ENCODE measurements around the gene GALNT14. TPM values are rescaled to one million over a fixed set of nuclear protein-coding genes. Genes with fewer than 3 reads are reported as not detected.

The GALNT14 gene
- total and polyA plus RNA-seq, 10 of the 15 experiments (the other 5 are each of a cell fraction or from before 2014, with no cell fraction given) = 3.7 to 17.8 (median 6.0) TPM

DNA sequence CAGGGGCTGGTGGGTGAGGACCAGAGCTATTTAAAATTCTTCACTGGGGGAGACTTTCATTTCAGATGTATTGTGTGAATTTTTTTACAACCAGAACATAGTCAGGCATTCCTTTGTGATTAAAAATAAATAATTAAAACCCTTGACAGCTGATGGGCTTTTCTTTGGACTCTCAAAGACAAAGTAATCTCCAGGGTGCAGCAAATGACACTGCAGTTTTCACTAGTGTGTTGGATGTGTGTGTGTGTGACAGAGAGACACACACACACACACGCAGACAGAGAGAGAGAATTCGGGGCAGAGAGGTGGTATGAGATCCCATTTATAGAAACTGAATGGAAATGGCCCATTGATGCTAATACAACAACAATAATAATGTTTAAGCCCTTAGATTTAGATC is 10.3 kb upstream of the GALNT14 start:
- Histone ChIP-seq H3K4me1 (ENCODE audit: control insufficient read depth, insufficient read depth, low read length) (no peaks in the 10 kb centered on the region), H3K9ac (ENCODE audit: control insufficient read depth, insufficient read depth, low read length) (no peak overlapping the region), H2AFZ (ENCODE audit: control insufficient read depth, low read depth, low read length) (no peak overlapping the region), H3K79me2 (ENCODE audit: control insufficient read depth, insufficient read depth, low read length) (no peaks in the 10 kb centered on the region), H3K9me3 (replicated peaks; ENCODE audit: control insufficient read depth, insufficient read depth, low read length) (peaks cover 2% of the 10 kb centered on the region; the same call in 1 of the 3 replicates), H3K27ac (ENCODE audit: control insufficient read depth, insufficient read depth) (no peak overlapping the region), H4K20me1 (ENCODE audit: control insufficient read depth, insufficient read depth) (no peaks in the 10 kb centered on the region), H3K4me3 (no peak overlapping the region), H3K27me3 (replicated peaks in 1 of 2; ENCODE audit: control insufficient read depth in 2 of 2, insufficient read depth in 2 of 2, low read length in 1 of 2) (no peaks in the 10 kb centered on the region; a peak in 1 of 4 replicates), H3K4me2 (ENCODE audit: control insufficient read depth, insufficient read depth) (no peak overlapping the region), H3K36me3 (ENCODE audit: control insufficient read depth in 2 of 2, insufficient read depth in 2 of 2, low read length in 1 of 2) (no peaks in the 10 kb centered on the region)
- no peak for DNase-seq (ENCODE audit: low read depth, low spot score)
- ATAC-seq = no peak
- 31% methylated on average over 2 of the region's 2 CpGs for WGBS (ENCODE audit: insufficient coverage, insufficient replicate concordance, low lambda C conversion rate, missing lambda C conversion rate)
- RAD21 ChIA-PET (ENCODE audit: unreplicated experiment) = no interaction called here
- FAIRE-seq = no peak
- intact Hi-C loops (cut with micrococcal nuclease; ENCODE audit: unreplicated experiment) = no loop called here
- no TSS peak for BruUV-seq (replicated peaks)
- CTCF ChIA-PET = interaction anchor here (2.2 kb wide), 1 partner anchor 22 kb away, joined by 11 read pairs; no protein-coding TSS in a partner anchor
- SMC1A ChIA-PET (ENCODE audit: uncharacterized antibody, unreplicated experiment) = interaction anchor here (0.6 kb wide), 1 partner anchor 78 kb away, joined by 3 read pairs; no protein-coding TSS in a partner anchor
- in situ Hi-C loops (cut with MboI) = no loop called here
- TF ChIP-seq NR2C2 (IDR thresholded peaks at IDR 0.05; ENCODE audit: borderline replicate concordance, control insufficient read depth, insufficient read length, low read depth) (no peak), CREM (IDR thresholded peaks at IDR 0.05; ENCODE audit: low read depth) (no peak), TARDBP (IDR thresholded peaks at IDR 0.05; ENCODE audit: borderline replicate concordance) (no peak), ZSCAN29 (IDR thresholded peaks at IDR 0.05) (no peak), IKZF2 (IDR thresholded peaks at IDR 0.05) (no peak), MTA2 (IDR thresholded peaks at IDR 0.05; ENCODE audit: low read depth) (no peak), NFYB (IDR thresholded peaks at IDR 0.05; ENCODE audit: insufficient read depth, low read depth, low read length) (no peak), LARP7 (IDR thresholded peaks at IDR 0.05) (no peak), ZNF207 (IDR thresholded peaks at IDR 0.05; ENCODE audit: borderline replicate concordance) (no peak), ASH2L (IDR thresholded peaks at IDR 0.05; ENCODE audit: borderline replicate concordance, low read depth) (no peak)
- TF ChIP-seq, protein P1, sequence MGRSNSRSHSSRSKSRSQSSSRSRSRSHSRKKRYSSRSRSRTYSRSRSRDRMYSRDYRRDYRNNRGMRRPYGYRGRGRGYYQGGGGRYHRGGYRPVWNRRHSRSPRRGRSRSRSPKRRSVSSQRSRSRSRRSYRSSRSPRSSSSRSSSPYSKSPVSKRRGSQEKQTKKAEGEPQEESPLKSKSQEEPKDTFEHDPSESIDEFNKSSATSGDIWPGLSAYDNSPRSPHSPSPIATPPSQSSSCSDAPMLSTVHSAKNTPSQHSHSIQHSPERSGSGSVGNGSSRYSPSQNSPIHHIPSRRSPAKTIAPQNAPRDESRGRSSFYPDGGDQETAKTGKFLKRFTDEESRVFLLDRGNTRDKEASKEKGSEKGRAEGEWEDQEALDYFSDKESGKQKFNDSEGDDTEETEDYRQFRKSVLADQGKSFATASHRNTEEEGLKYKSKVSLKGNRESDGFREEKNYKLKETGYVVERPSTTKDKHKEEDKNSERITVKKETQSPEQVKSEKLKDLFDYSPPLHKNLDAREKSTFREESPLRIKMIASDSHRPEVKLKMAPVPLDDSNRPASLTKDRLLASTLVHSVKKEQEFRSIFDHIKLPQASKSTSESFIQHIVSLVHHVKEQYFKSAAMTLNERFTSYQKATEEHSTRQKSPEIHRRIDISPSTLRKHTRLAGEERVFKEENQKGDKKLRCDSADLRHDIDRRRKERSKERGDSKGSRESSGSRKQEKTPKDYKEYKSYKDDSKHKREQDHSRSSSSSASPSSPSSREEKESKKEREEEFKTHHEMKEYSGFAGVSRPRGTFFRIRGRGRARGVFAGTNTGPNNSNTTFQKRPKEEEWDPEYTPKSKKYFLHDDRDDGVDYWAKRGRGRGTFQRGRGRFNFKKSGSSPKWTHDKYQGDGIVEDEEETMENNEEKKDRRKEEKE (IDR thresholded peaks at IDR 0.05) = no peak
- TF ChIP-seq, protein P2, sequence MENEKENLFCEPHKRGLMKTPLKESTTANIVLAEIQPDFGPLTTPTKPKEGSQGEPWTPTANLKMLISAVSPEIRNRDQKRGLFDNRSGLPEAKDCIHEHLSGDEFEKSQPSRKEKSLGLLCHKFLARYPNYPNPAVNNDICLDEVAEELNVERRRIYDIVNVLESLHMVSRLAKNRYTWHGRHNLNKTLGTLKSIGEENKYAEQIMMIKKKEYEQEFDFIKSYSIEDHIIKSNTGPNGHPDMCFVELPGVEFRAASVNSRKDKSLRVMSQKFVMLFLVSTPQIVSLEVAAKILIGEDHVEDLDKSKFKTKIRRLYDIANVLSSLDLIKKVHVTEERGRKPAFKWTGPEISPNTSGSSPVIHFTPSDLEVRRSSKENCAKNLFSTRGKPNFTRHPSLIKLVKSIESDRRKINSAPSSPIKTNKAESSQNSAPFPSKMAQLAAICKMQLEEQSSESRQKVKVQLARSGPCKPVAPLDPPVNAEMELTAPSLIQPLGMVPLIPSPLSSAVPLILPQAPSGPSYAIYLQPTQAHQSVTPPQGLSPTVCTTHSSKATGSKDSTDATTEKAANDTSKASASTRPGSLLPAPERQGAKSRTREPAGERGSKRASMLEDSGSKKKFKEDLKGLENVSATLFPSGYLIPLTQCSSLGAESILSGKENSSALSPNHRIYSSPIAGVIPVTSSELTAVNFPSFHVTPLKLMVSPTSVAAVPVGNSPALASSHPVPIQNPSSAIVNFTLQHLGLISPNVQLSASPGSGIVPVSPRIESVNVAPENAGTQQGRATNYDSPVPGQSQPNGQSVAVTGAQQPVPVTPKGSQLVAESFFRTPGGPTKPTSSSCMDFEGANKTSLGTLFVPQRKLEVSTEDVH (IDR thresholded peaks at IDR 0.05; ENCODE audit: low read depth, partially characterized antibody) = no peak
- POLR2A ChIA-PET = interaction anchor here (0.6 kb wide), 1 partner anchor 14 kb away, joined by 3 read pairs; no protein-coding TSS in a partner anchor
